A549 treated with Hydrocortisone at 1 μM for 4 hours (cell line): ENCODE data around the gene SLC45A3. TPM values are rescaled to one million over a fixed set of nuclear protein-coding genes. Genes with fewer than 3 reads are reported as not detected.

Experiments used
- total RNA-seq: library from RNA; stranded (reverse); fragments of 200-300 nt; extraction: Qiagen RNA extraction; gene quantifications from 5 replicates; pipeline ENCODE4 v1.2.3, GENCODE V29; 2022

SLC45A3 gene
- 4.5 to 5.6 TPM (median 5.5 TPM) in 5 replicates for total RNA-seq

DNA sequence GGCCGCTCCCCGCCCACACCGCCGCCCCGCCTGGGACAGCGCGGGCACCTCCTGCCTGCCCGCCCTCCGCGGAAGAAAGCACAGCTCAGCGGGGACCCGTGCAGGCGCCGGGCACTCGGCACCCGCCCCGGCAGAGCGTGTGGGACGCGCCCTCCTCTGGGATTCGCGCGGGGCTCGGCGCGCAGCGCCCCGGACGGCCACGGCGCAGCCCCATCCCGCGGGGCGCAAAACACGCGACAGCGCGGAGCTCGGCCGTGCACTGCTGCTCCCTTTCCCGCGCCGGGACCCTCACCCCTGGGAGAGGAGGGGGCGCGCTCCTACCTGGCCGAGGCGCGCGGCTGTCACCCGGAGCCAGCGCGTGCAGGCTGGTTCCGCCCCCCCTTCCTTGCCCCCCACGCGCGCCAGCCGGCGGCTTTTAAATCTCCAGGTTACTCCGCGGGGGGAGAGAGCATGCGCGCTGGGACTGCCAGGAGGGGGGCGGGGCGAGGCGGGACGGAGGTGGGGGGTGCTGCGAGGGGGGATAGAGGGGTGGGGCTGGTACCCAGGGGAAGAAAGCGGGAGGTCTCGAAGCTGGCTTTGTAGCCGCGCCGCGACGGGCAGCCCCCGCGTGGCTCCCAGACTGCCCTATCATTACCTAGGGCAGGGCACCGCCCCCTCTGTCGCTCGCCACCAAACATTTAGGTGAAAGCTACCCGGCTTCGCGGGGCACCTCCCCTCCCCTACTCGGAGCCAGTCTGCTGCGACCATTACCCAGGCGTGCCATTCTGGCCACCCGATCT, at the start of gene SLC45A3:
Gene SLC45A3, minus strand, starts transcription at position 437 of the 779 bp plus-strand sequence. CDS start 15,853 bp downstream, outside the sequence.

DNA sequence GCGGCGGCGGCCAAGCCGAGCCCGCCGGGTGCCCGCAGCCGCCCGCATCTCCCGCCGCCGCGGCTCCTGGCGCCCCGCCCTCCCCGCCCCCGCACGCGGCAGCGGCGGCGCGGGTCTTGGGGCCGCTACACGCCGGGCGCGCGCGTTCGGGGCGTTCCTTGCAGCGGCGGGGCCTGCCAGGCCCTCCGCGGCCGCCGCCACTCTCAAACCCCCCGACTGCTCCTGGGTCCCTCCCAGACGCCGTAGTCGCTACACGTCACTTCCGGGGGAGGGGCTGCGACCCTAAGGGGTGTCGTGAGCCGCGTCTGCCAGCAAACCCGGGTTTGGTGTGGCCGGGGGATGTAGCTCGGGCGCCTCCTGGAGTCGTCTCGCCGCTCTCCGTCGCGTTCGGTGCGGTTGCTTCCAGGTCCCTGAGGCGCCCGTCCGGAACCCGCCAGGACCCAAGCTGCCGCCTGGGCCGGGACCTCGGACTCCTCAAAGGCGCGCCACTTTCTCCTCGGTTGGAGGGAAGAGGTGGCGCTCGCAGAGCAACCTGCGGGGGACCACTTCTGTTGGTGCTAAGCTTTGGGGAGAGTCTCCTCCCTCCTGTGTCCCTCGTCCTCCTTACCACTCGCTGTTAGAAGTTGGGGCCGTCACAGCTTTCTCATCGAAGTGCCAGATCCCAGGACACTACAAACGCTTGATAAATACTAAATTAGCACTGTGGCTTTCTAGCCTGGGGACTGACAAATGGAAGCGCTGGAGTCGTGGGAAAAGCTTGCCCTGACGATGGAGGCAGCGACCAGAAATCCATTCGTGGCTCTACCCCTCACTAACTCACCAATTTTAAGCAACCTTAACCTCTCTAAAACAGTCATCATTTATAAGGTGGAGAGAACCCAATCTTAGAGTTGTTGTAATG, 48.3 kb downstream of the SLC45A3 start, which contains the start of gene ELK4:
Gene ELK4, minus strand, starts transcription at position 244 of the 901 bp plus-strand sequence. CDS start 8,129 bp downstream, outside the sequence.

Other genes starting within 250 kb of the SLC45A3 start
- gene BLACAT1, start 224.5 kb downstream of the SLC45A3 start, total RNA-seq = 0.03 to 0.06 TPM in 2 of 5 replicates, not detected in the others
- 0.67 to 1.0 TPM (median 0.83 TPM) in 5 replicates for gene CDK18, start 175.8 kb downstream of the SLC45A3 start, total RNA-seq
- 5.4 to 7.6 TPM (median 7.0 TPM) in 5 replicates for gene ELK4, start 48.5 kb downstream of the SLC45A3 start, total RNA-seq
- 94.9 to 151 TPM (median 116 TPM) in 5 replicates for gene NUCKS1, start 69.7 kb upstream of the SLC45A3 start, total RNA-seq
- 10.0 to 14.8 TPM (median 10.9 TPM) in 5 replicates for gene RAB29, start 95.0 kb upstream of the SLC45A3 start, total RNA-seq
- 17.6 to 28.6 TPM (median 19.3 TPM) in 5 replicates for gene SLC41A1, start 132.7 kb upstream of the SLC45A3 start, total RNA-seq
- gene PM20D1, start 169.6 kb upstream of the SLC45A3 start, total RNA-seq = not detected in 5 replicates